Esophagus squamous epithelium (tissue), 5 donors: Measurements from ENCODE around the gene UGT1A4. TPM values are rescaled to one million over a fixed set of nuclear protein-coding genes. Genes with fewer than 3 reads are reported as not detected.

Experiments used
- DNase-seq: peaks from one replicate; lab custom pipeline; 2025; lab: John Stamatoyannopoulos, UW
- H3K27ac ChIP-seq, 4 donors: fragments of 200-600 bp; sonication (generic); one replicate each; pipeline ENCODE4 v1.5.1; 2016 to 2019; ENCODE audit warnings: mild to moderate bottlenecking in 1 of 4
- H3K27me3 ChIP-seq, 4 donors: fragments of 200-600 bp; sonication (generic); 1 replicate in 3 of 4; 2 replicates in 1 of 4; pipeline versions ENCODE4 v1.5.1 to v1.6.0; 2017 to 2021; ENCODE audit warnings: antibody characterized with exemption in 1 of 4
- H3K36me3 ChIP-seq, 3 donors: fragments of 200-600 bp; sonication (generic); one replicate each; pipeline ENCODE4 v1.5.1; 2016 to 2019
- H3K4me1 ChIP-seq, 3 donors: fragments of 200-600 bp; sonication (generic); one replicate each; pipeline ENCODE4 v1.5.1; 2017 to 2019
- H3K4me3 ChIP-seq, 4 donors: fragments of 200-600 bp; sonication (generic); 1 replicate in 3 of 4; 2 replicates in 1 of 4; pipeline ENCODE4 v1.5.1; 2016 to 2019; ENCODE audit warnings: mild to moderate bottlenecking in 2 of 4, moderate library complexity in 1 of 4
- H3K9me3 ChIP-seq, 3 donors: fragments of 200-600 bp; sonication (generic); one replicate each; pipeline ENCODE4 v1.5.1; 2016 to 2019
- POLR2A ChIP-seq, 4 donors: fragments of 450-650 bp; IDR thresholded peaks; one replicate each; pipeline ENCODE4 v1.6.1; 2017; ENCODE audit warnings: antibody characterized with exemption in 4 of 4, mild to moderate bottlenecking in 4 of 4, moderate library complexity in 3 of 4
- WGBS, 2 donors: methylation state at CpG; one replicate each; pipeline ENCODE4 v1.1.5; 2018; 5-methylcytosine and 5-hydroxymethylcytosine counted together
- intact Hi-C: fragments of 100-400 bp; cut with DNase I; formaldehyde crosslinking; loops from one replicate; pipeline ENCODE4 v1.15.0; 2022
- total RNA-seq, 4 donors: library from RNA; depleted of rRNA; stranded (reverse); fragments of >200 nt; gene quantifications; one replicate each; pipeline ENCODE4 v1.1.0, GENCODE V29; 2016
- TF ChIP-seq, protein P1 (sequence below), 6 experiments: fragments of 450-650 bp in 4 of 6; fragments of 200-600 bp in 2 of 6; sonication (generic) in 2 of 6; IDR thresholded peaks; one replicate each; pipeline ENCODE4 v1.5.1; 2016 to 2019; ENCODE audit warnings: antibody characterized with exemption in 6 of 6, mild to moderate bottlenecking in 4 of 6, moderate library complexity in 4 of 6
- donor health status: DM: yes; HTN: yes; CAD: no.

UGT1A4 gene
- total RNA-seq, 4 donors from 2014 or later = 1.1 to 7.4 (median 3.4) TPM

GRCh38 chr2:233766416-233766815, 47.9 kb downstream of the UGT1A4 start:
- Histone ChIP-seq H3K9me3 (no peaks in the 10 kb centered on the region), H3K27ac (no peak overlapping the region), H3K4me3 (no peak overlapping the region), H3K4me1 (peaks cover 0 to 6% (median 4%) of the 10 kb centered on the region in 3 donors), H3K36me3 (peaks cover 0 to 49% (median 0%) of the 10 kb centered on the region in 3 donors), H3K27me3 (peaks cover 0 to 8% (median 0%) of the 10 kb centered on the region in 4 donors)
- TF ChIP-seq POLR2A (IDR thresholded peaks at IDR 0.05) = no peak
- TF ChIP-seq, protein P1, sequence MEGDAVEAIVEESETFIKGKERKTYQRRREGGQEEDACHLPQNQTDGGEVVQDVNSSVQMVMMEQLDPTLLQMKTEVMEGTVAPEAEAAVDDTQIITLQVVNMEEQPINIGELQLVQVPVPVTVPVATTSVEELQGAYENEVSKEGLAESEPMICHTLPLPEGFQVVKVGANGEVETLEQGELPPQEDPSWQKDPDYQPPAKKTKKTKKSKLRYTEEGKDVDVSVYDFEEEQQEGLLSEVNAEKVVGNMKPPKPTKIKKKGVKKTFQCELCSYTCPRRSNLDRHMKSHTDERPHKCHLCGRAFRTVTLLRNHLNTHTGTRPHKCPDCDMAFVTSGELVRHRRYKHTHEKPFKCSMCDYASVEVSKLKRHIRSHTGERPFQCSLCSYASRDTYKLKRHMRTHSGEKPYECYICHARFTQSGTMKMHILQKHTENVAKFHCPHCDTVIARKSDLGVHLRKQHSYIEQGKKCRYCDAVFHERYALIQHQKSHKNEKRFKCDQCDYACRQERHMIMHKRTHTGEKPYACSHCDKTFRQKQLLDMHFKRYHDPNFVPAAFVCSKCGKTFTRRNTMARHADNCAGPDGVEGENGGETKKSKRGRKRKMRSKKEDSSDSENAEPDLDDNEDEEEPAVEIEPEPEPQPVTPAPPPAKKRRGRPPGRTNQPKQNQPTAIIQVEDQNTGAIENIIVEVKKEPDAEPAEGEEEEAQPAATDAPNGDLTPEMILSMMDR (IDR thresholded peaks at IDR 0.05) = no peak
- WGBS, 2 donors = 33 to 65% methylated on average over 2 of the region's 4 CpGs
- intact Hi-C loops = no loop called here
- DNase-seq = no peak

DNA sequence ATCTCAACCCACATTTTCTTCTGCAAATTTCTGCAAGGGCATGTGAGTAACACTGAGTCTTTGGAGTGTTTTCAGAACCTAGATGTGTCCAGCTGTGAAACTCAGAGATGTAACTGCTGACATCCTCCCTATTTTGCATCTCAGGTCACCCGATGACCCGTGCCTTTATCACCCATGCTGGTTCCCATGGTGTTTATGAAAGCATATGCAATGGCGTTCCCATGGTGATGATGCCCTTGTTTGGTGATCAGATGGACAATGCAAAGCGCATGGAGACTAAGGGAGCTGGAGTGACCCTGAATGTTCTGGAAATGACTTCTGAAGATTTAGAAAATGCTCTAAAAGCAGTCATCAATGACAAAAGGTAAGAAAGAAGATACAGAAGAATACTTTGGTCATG, 49.5 kb downstream of the UGT1A4 start:
- Histone ChIP-seq H3K9me3 (no peaks in the 10 kb centered on the region), H3K4me3 (no peak overlapping the region), H3K36me3 (peaks cover 0 to 65% (median 0%) of the 10 kb centered on the region in 3 donors), H3K4me1 (no peaks in the 10 kb centered on the region), H3K27ac (no peak overlapping the region), H3K27me3 (peaks cover 0 to 8% (median 0%) of the 10 kb centered on the region in 4 donors)
- no peak for DNase-seq
- WGBS, 2 donors = 76 to 81% methylated on average over 4 of the region's 4 CpGs
- intact Hi-C loops = no loop called here
- no peak for TF ChIP-seq POLR2A (IDR thresholded peaks at IDR 0.05)
- TF ChIP-seq, protein P1 (IDR thresholded peaks at IDR 0.05) = no peak

- Histone ChIP-seq H3K9me3 (no peaks in the 10 kb centered on the region), H3K36me3 (peaks cover 0 to 77% (median 0%) of the 10 kb centered on the region in 3 donors), H3K27ac (no peak overlapping the region), H3K4me1 (no peaks in the 10 kb centered on the region), H3K4me3 (no peak overlapping the region), H3K27me3 (peaks cover 0 to 8% (median 0%) of the 10 kb centered on the region in 4 donors)
- DNase-seq = no peak
- TF ChIP-seq, protein P1 (IDR thresholded peaks at IDR 0.05) = no peak
- TF ChIP-seq POLR2A (IDR thresholded peaks at IDR 0.05) = no peak
- intact Hi-C loops = no loop called here
- 87 to 93% methylated on average over 8 to 9 of the region's 9 CpGs for WGBS, 2 donors
Measured at GRCh38 chr2:233769260-233769659, 50.7 kb downstream of the UGT1A4 start.

GRCh38 chr2:233772153-233772552, 53.6 kb downstream of the UGT1A4 start:
- DNase-seq = no peak
- H3K27ac ChIP-seq = no peak overlapping the region
- no peak for TF ChIP-seq POLR2A (IDR thresholded peaks at IDR 0.05)
- 83 to 89% methylated on average over 8 to 15 of the region's 16 CpGs for WGBS, 2 donors
- H3K4me3 ChIP-seq = no peak overlapping the region
- no peaks in the 10 kb centered on the region for H3K27me3 ChIP-seq
- H3K9me3 ChIP-seq = peaks cover 0 to 20% (median 0%) of the 10 kb centered on the region in 3 donors
- peaks cover 0 to 79% (median 0%) of the 10 kb centered on the region in 3 donors for H3K36me3 ChIP-seq
- no peaks in the 10 kb centered on the region for H3K4me1 ChIP-seq
- intact Hi-C loops = no loop called here

GRCh38 chr2:233772583-233772982, 54.0 kb downstream of the UGT1A4 start:
- WGBS, 2 donors = 68 to 80% methylated on average over 5 of the region's 5 CpGs
- no peaks in the 10 kb centered on the region for H3K4me1 ChIP-seq
- H3K4me3 ChIP-seq = no peak overlapping the region
- no peaks in the 10 kb centered on the region for H3K27me3 ChIP-seq
- TF ChIP-seq, protein P1 (IDR thresholded peaks at IDR 0.05) = no peak
- TF ChIP-seq POLR2A (IDR thresholded peaks at IDR 0.05) = no peak
- no peak overlapping the region for H3K27ac ChIP-seq
- peaks cover 0 to 20% (median 0%) of the 10 kb centered on the region in 3 donors for H3K9me3 ChIP-seq
- intact Hi-C loops = no loop called here
- H3K36me3 ChIP-seq = peaks cover 0 to 75% (median 0%) of the 10 kb centered on the region in 3 donors
- DNase-seq = no peak
